NCI-H1436 (cell line): Measurements from ENCODE around the gene MFAP4.

ENCODE experiments used
- DNase-seq: peaks from one replicate; lab custom pipeline; 2025; lab: John Stamatoyannopoulos, UW

The MFAP4 gene

DNA sequence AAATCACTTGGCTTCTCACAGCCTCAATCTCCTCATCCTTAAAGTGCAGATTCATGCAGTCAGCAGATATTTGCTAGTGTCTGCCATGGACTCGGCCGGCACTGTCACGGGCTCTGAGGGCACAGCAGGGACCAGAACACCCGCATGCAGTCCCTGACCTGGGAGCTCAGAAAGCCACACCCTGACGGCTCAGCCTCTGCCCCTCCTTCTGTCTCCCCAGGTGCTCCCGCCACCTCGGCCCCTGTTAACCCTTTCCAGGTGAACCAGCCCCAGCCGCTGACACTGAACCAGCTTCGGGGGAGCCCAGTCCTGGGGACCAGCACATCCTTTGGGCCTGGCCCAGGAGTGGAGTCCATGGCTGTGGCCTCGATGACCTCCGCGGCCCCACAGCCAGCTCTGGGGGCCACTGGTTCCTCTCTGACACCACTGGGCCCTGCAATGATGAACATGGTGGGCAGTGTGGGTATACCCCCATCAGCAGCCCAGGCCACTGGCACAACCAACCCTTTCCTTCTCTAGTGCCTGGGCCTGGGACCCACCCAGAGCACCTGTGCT is 53.2 kb downstream of the MFAP4 start:
- DNase-seq, result no peak
